Endothelial cell of hepatic sinusoid (primary cell): Measurements from ENCODE around the gene ZNF654.

Source experiments
- in situ Hi-C: cut with HindIII; loops from 2 replicates; pipeline ENCODE4 v1.10.0; 2017; ENCODE audit warnings: low sequenced_read_pairs

Gene ZNF654

GRCh38 chr3:88191872-88192409 is 132.9 kb downstream of the ZNF654 start:
- in situ Hi-C loops, result no loop called here

DNA sequence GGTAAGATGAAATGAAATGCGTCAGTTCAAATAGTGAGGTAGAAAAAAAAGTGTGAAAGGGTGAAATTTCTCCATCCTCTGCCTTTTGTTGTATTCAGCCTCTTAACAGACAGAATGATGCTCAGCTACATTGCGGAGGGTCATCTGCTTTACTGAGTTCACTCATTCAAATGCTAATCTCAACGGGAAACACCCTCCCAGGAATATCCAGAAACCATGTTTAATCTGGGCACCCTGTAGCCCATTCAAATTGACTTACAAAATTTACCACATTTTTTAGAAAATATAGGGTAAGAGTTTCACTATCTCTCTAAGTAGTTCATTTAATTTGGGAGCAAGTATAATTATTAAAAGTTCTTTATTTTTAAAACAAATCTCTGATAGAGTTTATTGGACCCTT is 133.6 kb downstream of the ZNF654 start:
- in situ Hi-C loops, result no loop called here
